Mammary epithelial cell (primary cell): ENCODE data around the gene PDS5A.

Experiments
- CTCF ChIP-seq, 2 donors: IDR thresholded peaks in 1 of 2; conservative IDR thresholded peaks in 1 of 2; 2 replicates each; pipeline ENCODE4 v1.5.1; 2011 to 2012; ENCODE audit warnings: inconsistent platforms in 2 of 2, low read length in 2 of 2, mild to moderate bottlenecking in 2 of 2, control low read depth in 1 of 2, low read depth in 1 of 2; ENCODE audit not compliant: insufficient read depth in 1 of 2; ENCODE audit errors: extremely low read depth in 1 of 2
- EZH2 ChIP-seq: IDR thresholded peaks from 2 replicates; pipeline ENCODE4 v1.6.1; 2012; ENCODE audit warnings: low read length, inconsistent platforms, borderline replicate concordance

- TF ChIP-seq CTCF (conservative IDR thresholded peaks at IDR 0.05 in 1 of 2, IDR thresholded peaks at IDR 0.05 in 1 of 2; ENCODE audit: extremely low read depth in 1 of 2, insufficient read depth in 1 of 2, low read depth in 1 of 2, low read length in 2 of 2) (no peak), EZH2 (no peak)
Measured at GRCh38 chr4:39928538-39928937, 49.2 kb downstream of the PDS5A start.
